HCT116 (cell line): Measurements from ENCODE around the gene FKBP14. TPM values are rescaled to one million over a fixed set of nuclear protein-coding genes. Genes with fewer than 3 reads are reported as not detected.

Source experiments
- ATAC-seq: fragments of 200-7000 bp; cut with Tn5 transposase; 2 replicates; pipeline ENCODE4 v1.9.1; 2020; ENCODE audit warnings: mild to moderate bottlenecking, moderate library complexity
- BruUV-seq: library from RNA; stranded (reverse); fragments of 400-500 nt; replicated peaks from 2 replicates; lab custom pipeline; 2021; lab: Mats Ljungman, UMichigan
- CTCF ChIA-PET: fragments of 300-600 bp; sonication (Branson Sonifier 250); formaldehyde crosslinking; loops from one replicate; lab custom pipeline; 2021; ENCODE audit warnings: antibody characterized with exemption; lab: Charles Lee
- POLR2A ChIA-PET: fragments of 300-600, 350-600 bp; sonication (Branson Sonifier 250); formaldehyde crosslinking; loops from one replicate; lab custom pipeline; 2021; ENCODE audit warnings: antibody characterized with exemption; lab: Charles Lee
- RAD21 ChIA-PET, 2 experiments: fragments of 300-600 bp; sonication (Branson Sonifier 250); formaldehyde crosslinking; loops; one replicate each; lab custom pipeline; 2023; ENCODE audit warnings: low total read pairs in 2 of 2; ENCODE audit not compliant: uncharacterized antibody in 2 of 2, unreplicated experiment in 2 of 2, low non-redundant PET in 1 of 2; lab: Charles Lee
- DNase-seq: peaks from one replicate; pipeline ENCODE4 v3.0.0-alpha.2; 2010; ENCODE audit warnings: low read depth, low spot score
- H2AFZ ChIP-seq: fragments of 200-600 bp; shearing (Covaris generic), sonication (generic); 2 replicates; pipeline ENCODE4 v1.6.1; 2017; ENCODE audit warnings: low read depth, mixed run types, mixed read lengths, antibody characterized with exemption, low read length; ENCODE audit not compliant: poor library complexity, severe bottlenecking
- H3K27ac ChIP-seq: 2 replicates; pipeline ENCODE4 v1.5.1; 2012; ENCODE audit warnings: low read depth, low read length
- H3K27me3 ChIP-seq: fragments of 200-600 bp; sonication (generic); 2 replicates; pipeline ENCODE4 v1.6.1; 2016; ENCODE audit warnings: mixed run types, low read length, mixed read lengths; ENCODE audit not compliant: insufficient read depth
- H3K36me3 ChIP-seq, 2 experiments: fragments of 200-500 bp in 1 of 2; fragments of 200-600 bp in 1 of 2; sonication (Bioruptor generic) in 1 of 2; sonication (generic) in 1 of 2; 2 replicates each; pipeline versions ENCODE4 v1.5.1 to v1.6.1; 2014 to 2016; ENCODE audit warnings: low read length in 2 of 2, inconsistent platforms in 1 of 2, mixed read lengths in 1 of 2, mixed run types in 1 of 2; ENCODE audit not compliant: insufficient read depth in 2 of 2, control insufficient read depth in 1 of 2
- H3K4me1 ChIP-seq, 2 experiments: fragments of 200-600 bp in 1 of 2; sonication (generic) in 1 of 2; 2 replicates each; pipeline versions ENCODE4 v1.5.1 to v1.6.1; 2012 to 2017; ENCODE audit warnings: low read length in 2 of 2, inconsistent platforms in 1 of 2, mild to moderate bottlenecking in 1 of 2, mixed read lengths in 1 of 2, mixed run types in 1 of 2, moderate library complexity in 1 of 2; ENCODE audit not compliant: insufficient read depth in 2 of 2, control insufficient read depth in 1 of 2
- H3K4me2 ChIP-seq: fragments of 200-600 bp; sonication (generic); 2 replicates; pipeline ENCODE4 v1.6.1; 2017; ENCODE audit warnings: mixed run types, low read length, mixed read lengths
- H3K4me3 ChIP-seq, 2 experiments: fragments of 200-600 bp in 1 of 2; sonication (generic) in 1 of 2; replicated peaks in 1 of 2; 2 replicates each; pipeline ENCODE4 v1.5.1; 2011 to 2016; ENCODE audit warnings: low read length in 2 of 2, control low read depth in 1 of 2, low read depth in 1 of 2, mild to moderate bottlenecking in 1 of 2, mixed read lengths in 1 of 2, mixed run types in 1 of 2
- H3K79me2 ChIP-seq: fragments of 200-600 bp; sonication (generic); 2 replicates; pipeline ENCODE4 v1.6.1; 2017; ENCODE audit warnings: mild to moderate bottlenecking, mixed run types, low read length, moderate library complexity, mixed read lengths; ENCODE audit not compliant: insufficient read depth
- H3K9ac ChIP-seq: fragments of 200-600 bp; sonication (generic); 2 replicates; pipeline ENCODE4 v1.6.1; 2016; ENCODE audit warnings: low read length, mixed read lengths
- H3K9me2 ChIP-seq: fragments of 200-600 bp; sonication (generic), shearing (Covaris generic); 2 replicates; pipeline ENCODE4 v1.6.1; 2017; ENCODE audit warnings: mixed run types, mild to moderate bottlenecking, moderate library complexity; ENCODE audit not compliant: insufficient read depth
- H3K9me3 ChIP-seq, 2 experiments: fragments of 200-500 bp in 1 of 2; fragments of 200-600 bp in 1 of 2; sonication (Bioruptor generic) in 1 of 2; sonication (generic) in 1 of 2; 2 replicates each; pipeline ENCODE4 v1.6.1; 2014 to 2017; ENCODE audit warnings: low read length in 2 of 2, mixed read lengths in 2 of 2, inconsistent platforms in 1 of 2, low read depth in 1 of 2, mild to moderate bottlenecking in 1 of 2, mixed run types in 1 of 2, moderate library complexity in 1 of 2; ENCODE audit not compliant: control insufficient read depth in 1 of 2, insufficient read depth in 1 of 2
- H4K20me1 ChIP-seq: fragments of 200-600 bp; sonication (generic), shearing (Covaris generic); 2 replicates; pipeline ENCODE4 v1.6.1; 2017; ENCODE audit warnings: mixed run types, mild to moderate bottlenecking, moderate library complexity; ENCODE audit not compliant: insufficient read depth
- CBX3 ChIP-seq: IDR thresholded peaks from 2 replicates; pipeline ENCODE4 v1.6.1; 2012; ENCODE audit warnings: low read depth
- CEBPB ChIP-seq: IDR thresholded peaks from 2 replicates; pipeline ENCODE4 v1.6.1; 2012; ENCODE audit warnings: low read depth
- EGR1 ChIP-seq: IDR thresholded peaks from 2 replicates; pipeline ENCODE4 v1.6.1; 2012; ENCODE audit warnings: low read depth
- EZH2 ChIP-seq: fragments of 200-600 bp; sonication (generic); IDR thresholded peaks from 2 replicates; pipeline ENCODE4 v1.6.1; 2017; ENCODE audit warnings: antibody characterized with exemption, mixed run types
- JUND ChIP-seq: IDR thresholded peaks from 2 replicates; pipeline ENCODE4 v1.6.1; 2012
- POLR2AphosphoS5 ChIP-seq: IDR thresholded peaks from 2 replicates; pipeline ENCODE4 v1.6.1; 2011; ENCODE audit warnings: mild to moderate bottlenecking, low read depth, low read length, moderate library complexity
- RAD21 ChIP-seq: IDR thresholded peaks from 2 replicates; pipeline ENCODE4 v1.6.1; 2012; ENCODE audit warnings: low read depth, mild to moderate bottlenecking
- SIN3A ChIP-seq: IDR thresholded peaks from 2 replicates; pipeline ENCODE4 v1.6.1; 2012; ENCODE audit warnings: low read depth
- SP1 ChIP-seq: IDR thresholded peaks from 2 replicates; pipeline ENCODE4 v1.6.1; 2012; ENCODE audit warnings: low read depth
- SRF ChIP-seq: IDR thresholded peaks from 2 replicates; pipeline ENCODE4 v1.6.1; 2012; ENCODE audit warnings: low read depth
- TCF7L2 ChIP-seq: IDR thresholded peaks from 2 replicates; pipeline ENCODE4 v1.7.0; 2011; ENCODE audit warnings: borderline replicate concordance, inconsistent platforms; ENCODE audit not compliant: insufficient read depth, insufficient read length; ENCODE audit errors: extremely low read depth
- ZFX ChIP-seq: fragments of 450-650 bp; IDR thresholded peaks from 2 replicates; pipeline ENCODE4 v1.6.1; 2017
- ZNF274 ChIP-seq: fragments of 200-500 bp; sonication (Bioruptor generic); IDR thresholded peaks from 2 replicates; pipeline ENCODE4 v1.6.1; 2014; ENCODE audit warnings: mild to moderate bottlenecking, low read depth, low read length, inconsistent platforms
- intact Hi-C: fragments of 100-400 bp; cut with micrococcal nuclease; formaldehyde crosslinking; loops from 2 replicates; pipeline ENCODE4 v1.10.0; 2022
- total RNA-seq: library from RNA; stranded (reverse); gene quantifications from one replicate; pipeline ENCODE4 v1.2.1, GENCODE V29; 2021; ENCODE audit not compliant: unreplicated experiment
- TF ChIP-seq, protein P1 (sequence below): IDR thresholded peaks from 2 replicates; pipeline ENCODE4 v1.6.1; 2011; ENCODE audit warnings: mild to moderate bottlenecking, low read length, moderate library complexity; ENCODE audit not compliant: insufficient replicate concordance; ENCODE audit errors: extremely low read depth
- TF ChIP-seq, protein P2 (sequence below): IDR thresholded peaks from 2 replicates; pipeline ENCODE4 v1.6.1; 2012
- TF ChIP-seq, protein P3 (sequence below): IDR thresholded peaks from 2 replicates; pipeline ENCODE4 v1.6.1; 2012; ENCODE audit warnings: low read depth
- TF ChIP-seq, protein P4 (sequence below), 3 experiments: fragments of 200-600 bp in 1 of 3; sonication (generic) in 1 of 3; IDR thresholded peaks in 2 of 3; conservative IDR thresholded peaks in 1 of 3; 2 replicates each; pipeline ENCODE4 v1.5.1; 2012 to 2017; ENCODE audit warnings: low read depth in 2 of 3, low read length in 2 of 3, antibody characterized with exemption in 1 of 3, borderline replicate concordance in 1 of 3, control low read depth in 1 of 3, mild to moderate bottlenecking in 1 of 3, mixed read lengths in 1 of 3, mixed run types in 1 of 3, moderate library complexity in 1 of 3; ENCODE audit not compliant: insufficient read depth in 1 of 3

Gene FKBP14
- total RNA-seq, 1 experiment from 2014 or later, result 13.6 TPM

DNA sequence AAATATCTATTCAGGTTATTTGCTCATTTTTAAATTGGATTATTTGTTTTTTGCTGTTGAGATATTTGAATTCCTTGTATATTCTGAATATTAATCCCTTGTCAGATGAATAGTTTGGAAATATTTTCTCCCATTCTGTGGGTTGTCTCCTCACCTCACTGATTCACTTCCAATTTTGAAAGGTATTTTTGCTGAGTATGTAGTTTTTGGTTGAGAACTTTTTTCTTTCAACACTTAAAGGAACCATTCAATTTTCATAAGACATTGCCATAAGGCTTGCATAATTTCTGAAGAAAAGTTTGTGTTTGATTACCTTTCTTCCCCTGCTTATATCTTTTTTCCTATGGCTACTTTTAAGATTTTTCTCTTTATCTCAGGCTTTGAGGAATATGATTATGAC lies 28.0 kb downstream of the FKBP14 start:
- Histone ChIP-seq H3K79me2 (no peaks in the 10 kb centered on the region), H3K36me3 (no peaks in the 10 kb centered on the region), H3K4me1 (no peaks in the 10 kb centered on the region), H3K27me3 (no peaks in the 10 kb centered on the region), H3K4me3 (no peak overlapping the region), H3K9me2 (no peaks in the 10 kb centered on the region), H3K9ac (no peak overlapping the region), H4K20me1 (no peaks in the 10 kb centered on the region), H3K27ac (no peak overlapping the region), H3K9me3 (0 out of 4 replicates have a peak, but pooled peaks cover 4 to 5% of the 10 kb centered on the region in 2 experiments), H2AFZ (no peak overlapping the region), H3K4me2 (no peak overlapping the region)
- CTCF ChIA-PET, result no interaction called here
- no TSS peak for BruUV-seq
- RAD21 ChIA-PET, result no interaction called here
- intact Hi-C loops, result no loop called here
- no peak for DNase-seq
- POLR2A ChIA-PET, result no interaction called here
- no peak for ATAC-seq
- no peak for TF ChIP-seq POLR2AphosphoS5
- no peak for TF ChIP-seq SIN3A
- no peak for TF ChIP-seq ZFX
- TF ChIP-seq EGR1, result no peak
- TF ChIP-seq, protein P1, sequence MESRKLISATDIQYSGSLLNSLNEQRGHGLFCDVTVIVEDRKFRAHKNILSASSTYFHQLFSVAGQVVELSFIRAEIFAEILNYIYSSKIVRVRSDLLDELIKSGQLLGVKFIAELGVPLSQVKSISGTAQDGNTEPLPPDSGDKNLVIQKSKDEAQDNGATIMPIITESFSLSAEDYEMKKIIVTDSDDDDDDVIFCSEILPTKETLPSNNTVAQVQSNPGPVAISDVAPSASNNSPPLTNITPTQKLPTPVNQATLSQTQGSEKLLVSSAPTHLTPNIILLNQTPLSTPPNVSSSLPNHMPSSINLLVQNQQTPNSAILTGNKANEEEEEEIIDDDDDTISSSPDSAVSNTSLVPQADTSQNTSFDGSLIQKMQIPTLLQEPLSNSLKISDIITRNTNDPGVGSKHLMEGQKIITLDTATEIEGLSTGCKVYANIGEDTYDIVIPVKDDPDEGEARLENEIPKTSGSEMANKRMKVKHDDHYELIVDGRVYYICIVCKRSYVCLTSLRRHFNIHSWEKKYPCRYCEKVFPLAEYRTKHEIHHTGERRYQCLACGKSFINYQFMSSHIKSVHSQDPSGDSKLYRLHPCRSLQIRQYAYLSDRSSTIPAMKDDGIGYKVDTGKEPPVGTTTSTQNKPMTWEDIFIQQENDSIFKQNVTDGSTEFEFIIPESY, result no peak
- no peak for TF ChIP-seq RAD21
- no peak for TF ChIP-seq EZH2
- TF ChIP-seq SP1, result no peak
- TF ChIP-seq JUND, result no peak
- no peak for TF ChIP-seq CEBPB
- TF ChIP-seq, protein P2, sequence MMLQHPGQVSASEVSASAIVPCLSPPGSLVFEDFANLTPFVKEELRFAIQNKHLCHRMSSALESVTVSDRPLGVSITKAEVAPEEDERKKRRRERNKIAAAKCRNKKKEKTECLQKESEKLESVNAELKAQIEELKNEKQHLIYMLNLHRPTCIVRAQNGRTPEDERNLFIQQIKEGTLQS, result no peak
- TF ChIP-seq, protein P3, sequence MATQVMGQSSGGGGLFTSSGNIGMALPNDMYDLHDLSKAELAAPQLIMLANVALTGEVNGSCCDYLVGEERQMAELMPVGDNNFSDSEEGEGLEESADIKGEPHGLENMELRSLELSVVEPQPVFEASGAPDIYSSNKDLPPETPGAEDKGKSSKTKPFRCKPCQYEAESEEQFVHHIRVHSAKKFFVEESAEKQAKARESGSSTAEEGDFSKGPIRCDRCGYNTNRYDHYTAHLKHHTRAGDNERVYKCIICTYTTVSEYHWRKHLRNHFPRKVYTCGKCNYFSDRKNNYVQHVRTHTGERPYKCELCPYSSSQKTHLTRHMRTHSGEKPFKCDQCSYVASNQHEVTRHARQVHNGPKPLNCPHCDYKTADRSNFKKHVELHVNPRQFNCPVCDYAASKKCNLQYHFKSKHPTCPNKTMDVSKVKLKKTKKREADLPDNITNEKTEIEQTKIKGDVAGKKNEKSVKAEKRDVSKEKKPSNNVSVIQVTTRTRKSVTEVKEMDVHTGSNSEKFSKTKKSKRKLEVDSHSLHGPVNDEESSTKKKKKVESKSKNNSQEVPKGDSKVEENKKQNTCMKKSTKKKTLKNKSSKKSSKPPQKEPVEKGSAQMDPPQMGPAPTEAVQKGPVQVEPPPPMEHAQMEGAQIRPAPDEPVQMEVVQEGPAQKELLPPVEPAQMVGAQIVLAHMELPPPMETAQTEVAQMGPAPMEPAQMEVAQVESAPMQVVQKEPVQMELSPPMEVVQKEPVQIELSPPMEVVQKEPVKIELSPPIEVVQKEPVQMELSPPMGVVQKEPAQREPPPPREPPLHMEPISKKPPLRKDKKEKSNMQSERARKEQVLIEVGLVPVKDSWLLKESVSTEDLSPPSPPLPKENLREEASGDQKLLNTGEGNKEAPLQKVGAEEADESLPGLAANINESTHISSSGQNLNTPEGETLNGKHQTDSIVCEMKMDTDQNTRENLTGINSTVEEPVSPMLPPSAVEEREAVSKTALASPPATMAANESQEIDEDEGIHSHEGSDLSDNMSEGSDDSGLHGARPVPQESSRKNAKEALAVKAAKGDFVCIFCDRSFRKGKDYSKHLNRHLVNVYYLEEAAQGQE, result no peak
- no peak for TF ChIP-seq TCF7L2
- TF ChIP-seq, protein P4, sequence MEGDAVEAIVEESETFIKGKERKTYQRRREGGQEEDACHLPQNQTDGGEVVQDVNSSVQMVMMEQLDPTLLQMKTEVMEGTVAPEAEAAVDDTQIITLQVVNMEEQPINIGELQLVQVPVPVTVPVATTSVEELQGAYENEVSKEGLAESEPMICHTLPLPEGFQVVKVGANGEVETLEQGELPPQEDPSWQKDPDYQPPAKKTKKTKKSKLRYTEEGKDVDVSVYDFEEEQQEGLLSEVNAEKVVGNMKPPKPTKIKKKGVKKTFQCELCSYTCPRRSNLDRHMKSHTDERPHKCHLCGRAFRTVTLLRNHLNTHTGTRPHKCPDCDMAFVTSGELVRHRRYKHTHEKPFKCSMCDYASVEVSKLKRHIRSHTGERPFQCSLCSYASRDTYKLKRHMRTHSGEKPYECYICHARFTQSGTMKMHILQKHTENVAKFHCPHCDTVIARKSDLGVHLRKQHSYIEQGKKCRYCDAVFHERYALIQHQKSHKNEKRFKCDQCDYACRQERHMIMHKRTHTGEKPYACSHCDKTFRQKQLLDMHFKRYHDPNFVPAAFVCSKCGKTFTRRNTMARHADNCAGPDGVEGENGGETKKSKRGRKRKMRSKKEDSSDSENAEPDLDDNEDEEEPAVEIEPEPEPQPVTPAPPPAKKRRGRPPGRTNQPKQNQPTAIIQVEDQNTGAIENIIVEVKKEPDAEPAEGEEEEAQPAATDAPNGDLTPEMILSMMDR (IDR thresholded peaks at IDR 0.05 in 2 of 3, conservative IDR thresholded peaks at IDR 0.05 in 1 of 3; ENCODE audit: borderline replicate concordance in 1 of 3, insufficient read depth in 1 of 3, low read depth in 2 of 3, low read length in 2 of 3), result no peak
- no peak for TF ChIP-seq ZNF274
- no peak for TF ChIP-seq CBX3
- TF ChIP-seq SRF, result no peak
